Inferior parietal cortex (tissue), 1 donor: ENCODE measurements around the gene ANXA5.
A peak's percentile ranks its signal among the peaks of the same experiment; 100 is the strongest.
"Not testable (repeated sequence)": the region's sequence is repeated elsewhere in the genome, so short reads cannot be mapped to it uniquely, and the experiment has no call there.

Source experiments
- DNase-seq: peaks from one replicate; pipeline ENCODE4 v3.0.0-alpha.2; 2016; ENCODE audit errors: extremely low spot score

ANXA5 gene

DNA sequence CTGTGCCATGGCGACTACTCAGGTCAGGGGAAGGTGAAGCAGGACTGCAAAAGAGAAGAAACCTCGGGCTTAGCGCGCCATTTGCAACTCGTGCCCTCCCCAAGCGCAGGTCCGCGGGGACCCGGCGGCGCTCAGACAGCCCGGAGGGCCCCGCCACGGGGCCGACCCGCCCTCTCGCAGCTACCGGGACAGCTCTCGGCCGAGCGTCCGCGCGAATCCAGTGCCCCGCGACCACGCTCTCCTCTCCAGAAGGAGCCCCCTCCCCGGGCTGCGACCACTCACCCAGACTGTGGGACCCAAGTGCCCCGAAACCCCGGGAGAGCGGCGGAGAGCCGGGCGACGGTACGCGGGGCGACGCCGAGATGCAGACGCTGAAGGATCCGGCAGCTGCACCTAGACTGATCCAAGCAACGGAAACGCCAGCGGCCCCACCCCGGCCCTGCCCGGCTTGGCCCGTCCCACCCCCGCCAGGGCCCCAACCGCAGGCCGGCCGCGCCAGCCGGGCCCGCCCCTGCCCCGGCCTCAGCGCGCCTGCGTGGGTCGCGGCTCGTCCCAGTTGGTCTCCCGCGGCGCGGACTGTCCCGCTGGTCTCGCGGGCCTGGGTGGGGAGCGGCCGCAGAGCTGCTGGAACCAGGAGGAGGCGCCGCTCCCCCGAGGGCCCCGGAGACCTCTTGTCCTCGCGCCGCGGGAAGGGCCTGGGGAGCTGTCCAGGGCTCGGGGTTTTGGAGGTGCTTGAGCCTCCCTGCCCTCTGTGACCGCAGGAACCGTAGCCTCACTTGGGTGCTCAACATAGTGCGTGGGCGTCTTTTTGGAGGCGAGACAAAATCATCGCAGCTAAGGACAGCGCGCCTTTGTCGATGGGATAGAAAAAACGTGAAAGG is at the start of gene ANXA5:
Gene ANXA5, minus strand, starts transcription at position 400 of the 881 bp plus-strand sequence. Its CDS starts 391 bp downstream, at position 9.
- DNase-seq, result peak; percentile 68

DNA sequence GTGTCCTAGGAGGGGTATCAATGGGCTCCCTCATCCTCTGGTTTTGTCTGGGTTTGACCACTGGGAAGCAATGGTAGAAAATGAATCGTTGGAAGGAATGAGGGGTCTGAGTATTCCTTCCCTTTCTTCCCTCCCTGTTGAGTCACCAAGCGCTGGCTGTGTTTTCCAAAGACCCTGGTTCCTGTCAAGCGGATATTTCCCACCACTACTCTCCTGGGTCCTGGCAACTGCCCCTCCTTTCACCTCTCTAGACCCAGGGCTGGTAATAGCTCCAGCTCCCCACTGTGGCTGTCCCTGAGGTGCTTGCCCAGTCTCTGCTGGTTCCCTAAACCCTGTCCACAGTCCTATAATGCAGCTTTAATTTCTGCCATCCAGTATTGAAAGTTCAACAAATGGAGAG is 46.0 kb upstream of the ANXA5 start:
- no peak for DNase-seq

DNA sequence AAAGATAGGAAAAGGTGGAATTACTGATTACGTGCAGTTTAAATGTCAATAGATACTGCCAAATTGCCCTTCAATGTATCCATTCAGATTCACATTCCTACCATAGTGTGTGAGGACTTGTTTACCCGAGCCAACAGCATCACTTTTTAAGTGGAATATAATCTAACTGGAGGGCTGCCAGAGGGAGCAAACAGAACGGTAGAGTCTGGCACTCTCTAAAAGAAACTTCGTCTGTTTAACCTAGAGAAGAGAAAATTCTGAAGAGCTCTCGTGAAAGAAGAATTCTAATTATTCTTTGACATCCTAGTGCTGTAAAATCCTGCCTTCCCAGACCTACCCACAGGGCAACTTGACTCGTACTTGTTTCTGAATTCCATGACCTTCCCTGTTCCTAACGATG is 45.0 kb upstream of the ANXA5 start:
- no peak for DNase-seq

DNA sequence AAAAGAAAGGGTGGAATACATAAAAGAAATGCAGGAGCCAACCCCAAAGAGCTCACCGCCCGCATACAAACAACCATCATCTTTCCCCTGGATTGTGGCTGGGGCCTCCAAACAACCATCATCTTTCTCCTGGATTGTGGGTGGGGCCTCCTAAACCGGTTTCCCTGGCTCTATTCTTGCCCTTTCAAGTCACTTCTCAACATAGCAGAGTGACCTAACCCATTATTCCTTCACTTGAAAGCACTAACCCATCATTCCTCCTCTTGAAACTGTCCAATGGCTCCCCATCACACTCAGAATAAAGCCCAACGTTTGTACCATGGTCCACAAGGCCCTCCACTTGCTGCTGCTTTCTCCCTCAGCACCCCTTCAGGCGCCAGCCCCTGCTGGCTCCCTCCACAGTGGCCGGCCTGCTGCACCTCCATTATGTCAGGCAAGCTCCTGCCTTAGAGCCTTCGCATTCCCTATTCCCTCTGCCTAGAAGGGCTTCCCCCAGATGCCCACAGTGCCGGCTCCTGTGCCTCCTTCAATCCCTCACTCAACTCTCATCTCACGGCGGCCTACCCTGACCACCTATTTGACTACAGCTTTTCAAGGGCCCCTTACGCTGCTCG is 44.1 kb upstream of the ANXA5 start:
- DNase-seq, result no peak

DNA sequence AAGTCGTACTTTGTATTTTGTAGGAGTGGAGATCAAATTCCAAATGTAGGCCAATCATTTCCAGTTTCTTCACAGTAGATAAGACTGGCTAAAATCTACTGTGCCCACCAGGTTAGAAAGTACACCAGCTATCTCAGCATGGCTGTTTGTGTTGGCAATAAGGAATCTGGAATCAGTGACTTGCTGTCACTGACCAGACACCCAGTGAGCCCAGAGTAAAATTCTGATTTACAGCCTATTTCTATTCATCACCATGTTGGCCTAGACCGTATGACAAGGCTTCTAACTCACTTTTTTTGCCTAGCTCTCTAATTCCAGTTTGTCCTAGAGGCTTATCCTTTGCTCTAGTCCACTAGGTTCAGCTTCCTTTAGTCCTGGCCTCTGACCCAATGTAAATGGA is 42.8 kb upstream of the ANXA5 start:
- no peak for DNase-seq

DNA sequence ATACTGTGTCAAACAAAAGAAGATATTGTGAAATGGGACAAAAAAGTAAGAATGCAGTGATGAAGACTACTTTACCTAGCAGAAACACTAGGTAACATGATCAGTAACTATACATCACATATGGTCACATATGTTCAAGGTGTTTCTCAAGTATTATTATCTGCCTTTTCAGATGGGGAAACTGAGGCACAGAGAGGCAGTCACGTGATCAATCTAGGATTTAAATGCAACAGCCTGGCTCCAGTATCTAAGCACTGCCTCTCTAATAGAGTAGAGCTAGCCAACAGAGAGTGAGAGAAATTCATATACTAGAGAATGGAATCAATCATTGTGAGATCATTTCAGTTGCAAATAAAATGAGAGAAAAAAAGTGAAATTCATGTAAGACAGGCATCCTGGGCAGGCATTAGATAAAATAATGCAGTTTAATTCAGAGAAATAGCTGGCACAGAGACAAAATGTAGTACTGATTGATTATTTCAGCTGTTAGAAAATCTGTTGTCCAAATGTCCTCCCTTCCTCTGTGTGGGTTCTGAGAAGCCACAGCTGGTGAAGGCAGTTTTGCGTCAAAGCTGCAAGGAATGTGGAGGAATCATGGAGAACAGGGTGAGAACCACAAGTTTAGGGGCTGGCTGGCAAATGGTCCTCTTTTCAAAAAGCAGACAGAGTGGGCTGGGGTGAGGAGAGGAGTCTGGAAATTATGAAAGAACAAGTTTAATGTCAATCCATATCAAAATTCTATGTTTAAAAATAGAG is 42.2 kb upstream of the ANXA5 start:
- no peak for DNase-seq

DNA sequence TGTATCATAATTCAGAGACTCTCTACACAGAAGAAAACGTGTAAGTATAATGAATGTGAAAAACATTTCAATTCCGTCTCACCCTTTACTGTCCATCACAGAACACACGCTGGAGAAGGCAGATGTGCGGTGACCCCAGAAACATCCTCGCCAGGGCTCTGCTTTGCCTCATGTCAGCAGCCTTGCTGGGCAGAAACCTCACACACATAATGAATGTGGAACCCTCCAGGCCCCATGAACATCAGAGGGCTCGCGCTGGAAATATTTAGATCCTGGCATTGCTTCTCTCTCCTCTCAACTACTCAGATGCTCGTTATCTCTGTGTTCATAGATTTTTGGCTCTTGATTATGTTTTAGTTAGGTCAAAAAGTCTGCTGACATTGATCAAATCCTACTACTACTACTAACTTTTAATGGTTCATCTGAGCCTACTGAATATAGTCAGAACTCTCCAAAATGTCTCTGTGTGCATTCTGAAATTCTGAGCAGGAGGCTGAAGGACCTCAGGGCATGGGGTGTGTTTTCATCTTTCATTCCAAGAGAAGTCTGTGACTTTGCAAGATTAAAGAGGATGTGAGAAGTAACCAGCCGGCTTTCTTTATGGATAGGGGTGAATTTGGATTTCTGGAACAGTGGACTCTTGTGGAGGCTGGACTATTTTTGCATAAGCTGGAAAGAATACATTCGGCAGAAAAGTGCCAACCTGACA is 41.2 kb upstream of the ANXA5 start:
- no peak for DNase-seq

DNA sequence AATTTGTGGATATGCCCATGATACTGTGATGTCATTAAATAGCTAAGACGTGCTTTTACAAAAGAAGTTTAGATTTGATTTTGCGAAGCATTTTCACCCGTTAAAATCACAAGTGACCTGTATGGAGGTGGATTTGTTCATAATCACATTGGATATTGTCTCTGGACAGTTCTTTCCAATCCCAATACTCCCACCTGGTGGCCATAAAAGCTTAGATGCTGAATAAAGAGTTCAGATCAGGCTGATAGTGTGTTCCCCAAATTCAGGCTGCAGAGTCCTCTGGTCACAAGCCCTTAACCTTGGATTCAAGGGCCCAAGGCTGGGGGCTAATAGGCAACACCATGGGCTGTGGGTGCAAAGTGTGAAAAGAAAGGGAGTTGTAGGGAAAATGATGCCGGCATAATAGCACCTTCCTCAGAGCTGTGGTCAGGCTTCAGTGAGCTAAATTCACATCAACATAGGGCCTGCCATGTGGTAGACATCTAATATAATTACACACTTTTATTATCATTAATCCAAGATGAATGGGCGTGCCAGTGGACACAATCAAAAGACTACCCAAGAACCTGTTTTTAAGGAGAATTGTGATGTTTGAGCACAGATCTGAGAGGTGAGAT is 40.1 kb upstream of the ANXA5 start:
- peak; percentile 76 for DNase-seq

DNA sequence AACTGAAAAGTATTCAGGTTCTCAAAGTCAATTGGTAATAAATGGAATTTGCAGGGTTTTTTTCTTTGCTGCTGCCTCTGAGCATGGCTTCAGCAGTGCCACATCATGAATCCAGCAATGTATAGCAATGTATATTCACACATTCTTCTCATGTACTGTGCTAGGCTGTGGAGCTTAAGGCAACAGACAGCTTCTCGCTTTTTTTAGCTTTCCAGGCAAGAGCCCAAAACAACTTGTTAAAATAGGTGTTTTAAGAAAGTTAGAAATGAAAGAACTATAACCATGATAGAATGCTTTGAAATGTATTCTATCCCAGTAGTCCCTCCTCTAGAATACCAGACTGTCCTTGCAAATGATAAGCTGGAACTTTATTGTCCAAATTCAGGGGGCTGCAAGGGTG is 37.8 kb upstream of the ANXA5 start:
- DNase-seq, result peak; percentile 57

DNA sequence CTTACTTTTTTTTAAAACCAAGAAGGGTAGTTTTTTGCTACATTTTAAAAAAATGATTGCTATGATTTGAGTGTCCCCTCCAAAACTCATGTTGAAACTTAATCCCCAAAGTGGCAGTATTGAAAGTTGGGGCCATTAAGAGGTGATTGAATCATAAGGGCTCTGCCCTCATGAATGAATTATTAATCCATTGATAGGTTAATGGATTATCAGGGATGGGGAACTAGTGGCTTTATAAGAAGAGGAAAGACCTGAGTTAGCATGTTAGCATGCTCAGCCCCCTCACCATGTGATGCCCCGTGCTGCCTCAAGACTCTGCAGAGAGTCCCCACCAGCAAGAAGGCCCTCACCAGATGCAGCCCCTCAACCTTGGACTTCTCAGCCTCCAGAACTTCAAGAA is 37.2 kb upstream of the ANXA5 start:
- no peak for DNase-seq

DNA sequence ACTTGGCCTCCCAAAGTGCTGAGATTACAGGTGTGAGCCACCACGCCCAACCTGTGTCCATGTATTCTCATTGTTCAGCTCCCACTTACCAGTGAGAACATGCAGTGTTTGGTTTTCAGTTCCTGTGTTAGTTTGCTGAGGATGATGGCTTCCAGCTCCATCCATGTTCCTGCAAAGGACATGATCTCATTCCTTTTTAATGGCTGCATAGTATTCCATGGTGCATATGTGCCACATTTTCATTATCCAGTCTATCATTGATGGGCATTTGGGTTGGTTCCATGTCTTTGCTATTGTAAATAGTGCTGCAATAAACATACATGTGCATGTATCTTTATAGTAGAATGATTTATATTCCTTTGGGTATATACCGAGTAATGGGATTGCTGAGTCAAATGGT is 33.0 kb upstream of the ANXA5 start:
- DNase-seq, result not testable (repeated sequence)

DNA sequence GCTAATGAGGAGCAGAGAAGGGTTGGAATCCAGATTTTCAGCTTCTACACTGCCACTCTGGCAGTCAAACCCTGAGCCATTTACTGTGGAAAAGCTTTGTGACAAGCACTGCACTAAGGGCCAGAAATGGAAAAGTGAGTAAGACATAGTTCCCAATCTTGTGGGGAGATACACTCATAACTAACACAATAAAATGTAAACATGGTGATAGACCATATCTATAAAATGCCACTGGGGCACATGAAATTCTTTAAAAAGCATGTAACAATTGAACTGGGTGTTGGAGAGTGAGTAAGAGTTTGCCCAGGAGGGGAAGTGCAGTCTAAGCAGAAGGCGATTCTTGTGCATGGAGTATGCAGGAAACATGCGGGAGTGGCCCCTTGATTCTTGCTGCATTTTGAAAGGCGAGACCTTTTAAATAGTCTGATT is 32.0 kb upstream of the ANXA5 start:
- DNase-seq, result no peak

DNA sequence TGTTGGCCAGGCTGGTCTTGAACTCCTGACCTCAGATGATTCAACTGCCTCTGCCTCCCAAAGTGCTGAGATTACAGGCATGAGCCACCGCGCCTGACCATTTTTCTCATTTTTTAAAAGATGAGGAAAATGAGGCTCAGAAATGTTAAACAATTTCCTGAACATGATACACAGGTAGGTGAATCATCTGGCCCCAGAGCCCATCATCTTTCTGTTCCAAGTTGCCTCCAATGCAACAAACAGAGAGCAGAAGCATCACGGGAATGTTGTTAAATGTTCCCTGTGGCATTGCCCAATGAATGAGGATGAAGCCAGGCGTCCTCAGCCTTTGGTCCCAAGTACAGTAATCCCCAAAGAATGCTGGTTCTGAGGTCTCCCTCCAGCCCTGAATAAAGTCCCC is 31.3 kb upstream of the ANXA5 start:
- no peak for DNase-seq

DNA sequence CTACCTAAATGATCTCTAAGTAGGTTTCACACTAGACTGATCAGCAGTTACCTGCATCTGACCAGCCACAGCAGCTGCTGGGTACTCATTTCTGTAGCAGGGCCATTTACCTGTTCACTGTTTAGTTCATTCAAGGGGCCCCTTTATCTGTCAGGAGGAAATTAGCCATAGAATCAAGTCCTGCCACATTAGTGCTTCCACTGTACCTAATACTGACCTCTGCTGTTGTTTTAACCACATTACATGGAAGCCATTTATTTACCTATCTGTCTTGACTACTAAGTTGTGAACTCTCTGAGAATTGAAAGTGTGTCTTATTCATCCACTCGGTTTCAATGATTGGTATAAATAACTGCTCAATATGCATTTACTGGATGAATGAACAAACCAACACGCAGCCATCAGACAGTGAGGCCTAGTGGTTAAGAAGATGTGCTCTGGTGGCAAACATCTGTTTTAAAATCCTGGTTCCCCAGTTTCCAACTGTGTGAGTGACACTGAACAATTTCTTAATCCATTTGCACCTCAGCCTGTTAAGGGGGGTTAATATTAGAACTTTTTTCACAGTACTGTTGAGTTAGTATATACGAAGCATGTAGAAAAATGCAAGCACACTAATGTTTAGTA is 30.0 kb upstream of the ANXA5 start:
- peak; percentile 69 for DNase-seq

DNA sequence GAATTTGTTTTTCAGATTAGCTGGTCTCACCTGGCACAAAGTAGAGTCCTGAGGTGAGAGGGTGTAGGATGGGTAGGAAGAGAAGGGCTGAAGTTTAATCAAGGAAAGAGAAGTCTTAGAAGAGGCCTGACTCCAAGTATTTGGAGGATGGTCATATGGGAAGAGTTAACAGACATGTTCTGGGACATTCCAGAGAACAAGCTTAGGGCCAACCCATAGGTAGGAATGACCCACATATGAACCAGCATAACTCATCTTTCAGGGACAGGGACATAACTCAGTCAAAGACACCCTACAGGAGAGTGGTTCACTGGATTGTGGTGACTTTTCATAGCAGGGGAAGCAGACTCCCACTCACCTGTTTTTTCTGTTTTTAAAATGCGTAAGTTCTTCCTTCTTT is 27.9 kb upstream of the ANXA5 start:
- no peak for DNase-seq

DNA sequence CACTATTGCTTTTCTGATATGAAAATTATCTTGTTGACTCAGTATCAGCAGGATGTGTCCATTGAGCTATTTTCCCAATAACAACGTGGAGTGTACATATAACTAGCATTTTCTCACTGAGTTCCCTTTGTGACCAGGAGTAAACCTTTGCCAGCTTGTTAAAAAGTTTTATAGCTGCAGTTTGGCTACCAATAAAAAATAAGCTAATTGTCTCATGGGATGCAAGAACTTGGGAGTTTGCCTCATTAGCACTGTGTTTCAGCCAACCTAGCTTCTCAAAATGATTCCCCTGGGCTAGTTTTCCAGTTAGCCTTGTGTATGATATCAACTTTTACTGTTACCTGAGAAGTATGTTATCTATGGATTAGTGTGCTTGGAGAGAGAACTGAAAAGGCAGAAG is 24.9 kb upstream of the ANXA5 start:
- no peak for DNase-seq

DNA sequence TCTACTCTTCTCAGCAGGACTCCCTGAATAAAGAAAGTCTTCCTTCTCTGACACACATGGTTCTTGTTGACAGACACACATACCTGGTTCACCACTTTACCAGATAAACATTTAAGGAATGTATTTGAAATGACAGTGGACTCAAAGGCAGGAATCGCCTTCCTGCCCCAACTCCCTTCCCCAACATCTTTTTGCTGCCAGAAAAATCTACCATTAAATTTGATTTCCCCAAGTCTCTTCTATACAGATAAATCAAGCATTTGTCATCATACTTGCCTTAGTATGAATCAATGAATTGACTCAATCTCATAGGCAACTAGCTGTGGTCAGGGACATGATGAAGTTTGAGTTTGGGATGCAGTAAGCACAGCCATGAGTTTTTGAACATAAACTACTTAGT is 23.3 kb upstream of the ANXA5 start:
- DNase-seq, result no peak

DNA sequence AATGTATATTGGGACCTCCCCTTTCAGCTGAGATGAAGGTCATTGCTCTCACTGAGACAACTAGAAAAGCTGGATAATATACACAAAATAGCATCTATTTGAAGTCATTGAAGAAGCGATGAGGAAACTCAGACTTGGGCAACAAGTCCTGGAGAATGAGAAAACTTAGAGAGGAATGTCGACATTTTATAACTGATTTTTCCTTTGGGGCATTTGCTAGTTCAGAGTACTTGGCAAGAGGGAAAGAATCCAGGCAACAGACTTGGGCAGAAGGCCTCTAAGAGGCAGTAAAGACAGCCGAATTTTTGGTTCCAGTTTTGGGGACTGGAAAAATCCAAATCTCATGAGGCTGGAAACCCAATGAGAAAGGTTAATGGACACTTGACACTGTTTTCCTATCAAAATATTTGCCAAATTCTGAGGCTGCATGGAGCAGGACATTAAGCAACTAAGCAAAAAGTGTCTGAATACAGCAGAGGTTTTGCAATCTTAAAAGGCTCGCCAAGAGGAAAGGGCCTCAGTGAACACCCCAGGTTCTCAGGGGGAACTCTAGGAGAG is 21.0 kb upstream of the ANXA5 start:
- DNase-seq, result no peak

DNA sequence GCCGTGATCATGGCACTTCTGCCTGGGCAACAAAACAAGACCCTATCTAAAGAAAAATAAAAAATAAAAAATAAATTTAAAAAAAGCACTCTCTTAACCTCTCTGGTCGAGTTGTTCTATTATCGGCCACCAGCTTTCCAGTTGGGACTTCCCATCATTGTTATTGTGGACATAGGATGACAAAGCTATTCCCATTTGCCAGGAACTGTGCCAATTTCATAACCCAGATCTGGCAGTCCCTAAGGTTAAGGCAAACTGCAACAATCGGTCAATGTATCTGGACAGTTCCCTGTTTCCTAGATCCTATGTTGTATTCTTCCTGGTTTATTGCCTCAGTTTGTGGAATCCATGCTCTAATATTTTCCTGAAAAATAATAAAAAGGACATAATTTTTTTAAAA is 17.8 kb upstream of the ANXA5 start:
- DNase-seq, result no peak

DNA sequence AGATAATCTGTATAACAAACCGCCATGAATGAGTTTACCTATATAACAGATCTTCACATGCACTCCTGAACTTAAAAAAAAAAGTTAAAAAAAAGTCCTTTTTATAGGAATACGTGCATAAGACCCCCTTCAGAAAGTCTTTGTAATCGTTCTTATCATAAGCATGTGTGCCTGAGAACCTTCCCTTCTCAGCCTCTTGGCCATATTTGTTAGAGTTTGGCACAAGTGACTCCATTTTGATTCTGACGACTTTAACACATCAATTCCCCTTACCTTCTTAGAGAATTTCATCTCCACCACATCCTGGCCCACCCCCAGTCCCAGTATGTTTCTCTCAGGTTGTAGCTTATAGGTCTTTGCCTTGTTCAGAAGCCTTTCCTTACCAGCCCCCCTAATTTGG is 16.0 kb upstream of the ANXA5 start:
- DNase-seq, result no peak
